ENCODE measurements around the gene COMMD4.
"Not testable (repeated sequence)": the region's sequence is repeated elsewhere in the genome, so short reads cannot be mapped to it uniquely, and the experiment has no call there.

Gene COMMD4

GRCh38 chr15:75325922-75326321 is 9.9 kb upstream of the COMMD4 start:
- no peak overlapping the region for H3K9ac ChIP-seq (ENCODE audit: insufficient read length, low read depth)
- H3K27me3 ChIP-seq (ENCODE audit: insufficient read depth, insufficient read length), result peaks cover 5% of the 10 kb centered on the region
- no peaks in the 10 kb centered on the region for H3K4me1 ChIP-seq (ENCODE audit: insufficient read depth, insufficient read length)
- H3K36me3 ChIP-seq (ENCODE audit: insufficient read depth, insufficient read length, low read length), result no peaks in the 10 kb centered on the region
- H3K4me3 ChIP-seq (ENCODE audit: insufficient read length, low read depth), result no peak overlapping the region
- no peaks in the 10 kb centered on the region for H3K9me3 ChIP-seq (ENCODE audit: insufficient read depth, low read length)
- DNase-seq (ENCODE audit: low read depth, low spot score), result no peak
- TF ChIP-seq SUZ12 (IDR thresholded peaks at IDR 0.05; ENCODE audit: extremely low read depth, insufficient read depth, insufficient read length) (no peak), YY1 (IDR thresholded peaks at IDR 0.05; ENCODE audit: insufficient read depth, insufficient read length) (no peak), ZNF274 (IDR thresholded peaks at IDR 0.05; ENCODE audit: low read depth, low read length) (no peak)

- no peaks in the 10 kb centered on the region for H3K4me1 ChIP-seq (ENCODE audit: insufficient read depth, insufficient read length)
- H3K36me3 ChIP-seq (ENCODE audit: insufficient read depth, insufficient read length, low read length), result no peaks in the 10 kb centered on the region
- TF ChIP-seq SUZ12 (IDR thresholded peaks at IDR 0.05; ENCODE audit: extremely low read depth, insufficient read depth, insufficient read length) (no peak), YY1 (IDR thresholded peaks at IDR 0.05; ENCODE audit: insufficient read depth, insufficient read length) (no peak), ZNF274 (IDR thresholded peaks at IDR 0.05; ENCODE audit: low read depth, low read length) (no peak)
- H3K27me3 ChIP-seq (ENCODE audit: insufficient read depth, insufficient read length), result peaks cover under 1% of the 10 kb centered on the region
- no peaks in the 10 kb centered on the region for H3K9me3 ChIP-seq (ENCODE audit: insufficient read depth, low read length)
- no peak for DNase-seq (ENCODE audit: low read depth, low spot score)
- no peak overlapping the region for H3K4me3 ChIP-seq (ENCODE audit: insufficient read length, low read depth)
- H3K9ac ChIP-seq (ENCODE audit: insufficient read length, low read depth), result no peak overlapping the region
Measured at GRCh38 chr15:75327005-75327404, 8.9 kb upstream of the COMMD4 start.

- TF ChIP-seq ZNF274 (IDR thresholded peaks at IDR 0.05; ENCODE audit: low read depth, low read length) (no peak), YY1 (IDR thresholded peaks at IDR 0.05; ENCODE audit: insufficient read depth, insufficient read length) (no peak), SUZ12 (IDR thresholded peaks at IDR 0.05; ENCODE audit: extremely low read depth, insufficient read depth, insufficient read length) (no peak)
- Histone ChIP-seq H3K9ac (ENCODE audit: insufficient read length, low read depth) (no peak overlapping the region), H3K27me3 (ENCODE audit: insufficient read depth, insufficient read length) (no peaks in the 10 kb centered on the region), H3K9me3 (ENCODE audit: insufficient read depth, low read length) (no peaks in the 10 kb centered on the region), H3K36me3 (ENCODE audit: insufficient read depth, insufficient read length, low read length) (no peaks in the 10 kb centered on the region), H3K4me1 (ENCODE audit: insufficient read depth, insufficient read length) (no peaks in the 10 kb centered on the region), H3K4me3 (ENCODE audit: insufficient read length, low read depth) (no peak overlapping the region)
- DNase-seq (ENCODE audit: low read depth, low spot score), result no peak
Measured at GRCh38 chr15:75327491-75327890, 8.4 kb upstream of the COMMD4 start.

GRCh38 chr15:75328493-75329314 is 7.2 kb upstream of the COMMD4 start:
- Histone ChIP-seq H3K9ac (ENCODE audit: insufficient read length, low read depth) (no peak overlapping the region), H3K4me3 (ENCODE audit: insufficient read length, low read depth) (no peak overlapping the region), H3K27me3 (ENCODE audit: insufficient read depth, insufficient read length) (no peaks in the 10 kb centered on the region), H3K4me1 (ENCODE audit: insufficient read depth, insufficient read length) (no peaks in the 10 kb centered on the region), H3K36me3 (ENCODE audit: insufficient read depth, insufficient read length, low read length) (no peaks in the 10 kb centered on the region), H3K9me3 (ENCODE audit: insufficient read depth, low read length) (no peaks in the 10 kb centered on the region)
- no peak for DNase-seq (ENCODE audit: low read depth, low spot score)
- TF ChIP-seq SUZ12 (IDR thresholded peaks at IDR 0.05; ENCODE audit: extremely low read depth, insufficient read depth, insufficient read length) (no peak), YY1 (IDR thresholded peaks at IDR 0.05; ENCODE audit: insufficient read depth, insufficient read length) (no peak), ZNF274 (IDR thresholded peaks at IDR 0.05; ENCODE audit: low read depth, low read length) (no peak)

GRCh38 chr15:75329571-75329970 is 6.3 kb upstream of the COMMD4 start:
- Histone ChIP-seq H3K27me3 (ENCODE audit: insufficient read depth, insufficient read length) (no peaks in the 10 kb centered on the region), H3K9ac (ENCODE audit: insufficient read length, low read depth) (no peak overlapping the region), H3K36me3 (ENCODE audit: insufficient read depth, insufficient read length, low read length) (no peaks in the 10 kb centered on the region), H3K4me3 (ENCODE audit: insufficient read length, low read depth) (no peak overlapping the region), H3K9me3 (ENCODE audit: insufficient read depth, low read length) (no peaks in the 10 kb centered on the region), H3K4me1 (ENCODE audit: insufficient read depth, insufficient read length) (no peaks in the 10 kb centered on the region)
- TF ChIP-seq YY1 (IDR thresholded peaks at IDR 0.05; ENCODE audit: insufficient read depth, insufficient read length) (no peak), SUZ12 (IDR thresholded peaks at IDR 0.05; ENCODE audit: extremely low read depth, insufficient read depth, insufficient read length) (no peak), ZNF274 (IDR thresholded peaks at IDR 0.05; ENCODE audit: low read depth, low read length) (no peak)
- DNase-seq (ENCODE audit: low read depth, low spot score), result no peak

GRCh38 chr15:75332093-75332492 is 3.8 kb upstream of the COMMD4 start:
- not testable (repeated sequence) for DNase-seq (ENCODE audit: low read depth, low spot score); H3K4me3 ChIP-seq (ENCODE audit: insufficient read length, low read depth)

GRCh38 chr15:75333654-75334419 is 2.0 kb upstream of the COMMD4 start:
- not testable (repeated sequence) for H3K4me1 ChIP-seq (ENCODE audit: insufficient read depth, insufficient read length); H3K27me3 ChIP-seq (ENCODE audit: insufficient read depth, insufficient read length); DNase-seq (ENCODE audit: low read depth, low spot score); H3K4me3 ChIP-seq (ENCODE audit: insufficient read length, low read depth); H3K9ac ChIP-seq (ENCODE audit: insufficient read length, low read depth); H3K36me3 ChIP-seq (ENCODE audit: insufficient read depth, insufficient read length, low read length); H3K9me3 ChIP-seq (ENCODE audit: insufficient read depth, low read length)

More at GRCh38 chr15:75332093-75332492, 3.8 kb upstream of the COMMD4 start:
- H3K9me3 ChIP-seq (ENCODE audit: insufficient read depth, low read length); H3K4me1 ChIP-seq (ENCODE audit: insufficient read depth, insufficient read length); H3K27me3 ChIP-seq (ENCODE audit: insufficient read depth, insufficient read length); H3K9ac ChIP-seq (ENCODE audit: insufficient read length, low read depth); H3K36me3 ChIP-seq (ENCODE audit: insufficient read depth, insufficient read length, low read length): not testable (repeated sequence)

Measured in NT2/D1 (cell line).